Keratinocyte (primary cell): ENCODE measurements around the gene KLF16.

Experiments
- EZH2 ChIP-seq: IDR thresholded peaks from one replicate; pipeline ENCODE4 v1.6.1; 2012; ENCODE audit warnings: inconsistent platforms, mild to moderate bottlenecking, low read length, moderate library complexity
- TF ChIP-seq, protein P1 (sequence below), 3 experiments: IDR thresholded peaks in 1 of 3; conservative IDR thresholded peaks in 1 of 3; optimal IDR thresholded peaks in 1 of 3; 2 replicates in 2 of 3; 3 replicates in 1 of 3; pipeline versions ENCODE3 to v1.5.1; 2011; ENCODE audit warnings: low read length in 3 of 3, mild to moderate bottlenecking in 3 of 3, moderate library complexity in 2 of 3, control low read depth in 1 of 3, inconsistent platforms in 1 of 3; ENCODE audit not compliant: insufficient read depth in 2 of 3; ENCODE audit errors: extremely low read depth in 1 of 3

DNA sequence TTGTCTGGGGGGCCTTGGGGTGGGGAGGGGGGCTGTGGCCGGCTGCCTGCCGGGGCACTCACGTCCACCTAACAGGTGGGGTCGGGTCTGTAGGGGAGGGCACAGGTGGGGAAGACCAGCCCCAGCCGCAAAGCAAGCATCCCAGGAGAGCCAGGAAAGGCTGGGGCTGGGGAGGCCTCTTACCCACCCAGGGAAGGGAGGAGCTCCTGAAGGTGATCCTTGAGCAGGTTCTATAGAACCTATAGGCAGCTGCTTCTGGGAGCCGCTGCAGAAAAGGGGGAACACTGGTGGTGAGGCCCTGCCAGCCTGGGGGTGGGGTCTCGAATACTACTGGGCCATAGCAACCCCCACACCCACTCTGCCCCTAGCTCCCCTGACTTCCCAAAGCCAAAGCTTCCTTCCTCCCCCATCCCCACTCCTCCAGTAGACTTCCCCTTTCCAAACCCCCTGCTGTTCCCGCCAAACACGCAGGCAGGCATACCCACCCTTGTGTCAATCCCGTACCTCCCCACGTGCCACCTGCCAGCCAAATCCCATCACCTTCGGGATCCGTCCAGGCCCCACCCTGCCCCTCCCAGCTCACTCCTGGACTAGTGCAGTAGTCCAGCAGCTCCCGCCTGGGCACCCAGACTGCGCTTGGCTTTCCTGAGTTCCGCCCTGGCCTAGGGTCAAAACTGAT lies 5.6 kb downstream of the KLF16 start:
- TF ChIP-seq, protein P1, sequence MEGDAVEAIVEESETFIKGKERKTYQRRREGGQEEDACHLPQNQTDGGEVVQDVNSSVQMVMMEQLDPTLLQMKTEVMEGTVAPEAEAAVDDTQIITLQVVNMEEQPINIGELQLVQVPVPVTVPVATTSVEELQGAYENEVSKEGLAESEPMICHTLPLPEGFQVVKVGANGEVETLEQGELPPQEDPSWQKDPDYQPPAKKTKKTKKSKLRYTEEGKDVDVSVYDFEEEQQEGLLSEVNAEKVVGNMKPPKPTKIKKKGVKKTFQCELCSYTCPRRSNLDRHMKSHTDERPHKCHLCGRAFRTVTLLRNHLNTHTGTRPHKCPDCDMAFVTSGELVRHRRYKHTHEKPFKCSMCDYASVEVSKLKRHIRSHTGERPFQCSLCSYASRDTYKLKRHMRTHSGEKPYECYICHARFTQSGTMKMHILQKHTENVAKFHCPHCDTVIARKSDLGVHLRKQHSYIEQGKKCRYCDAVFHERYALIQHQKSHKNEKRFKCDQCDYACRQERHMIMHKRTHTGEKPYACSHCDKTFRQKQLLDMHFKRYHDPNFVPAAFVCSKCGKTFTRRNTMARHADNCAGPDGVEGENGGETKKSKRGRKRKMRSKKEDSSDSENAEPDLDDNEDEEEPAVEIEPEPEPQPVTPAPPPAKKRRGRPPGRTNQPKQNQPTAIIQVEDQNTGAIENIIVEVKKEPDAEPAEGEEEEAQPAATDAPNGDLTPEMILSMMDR (optimal IDR thresholded peaks at IDR 0.05 in 1 of 3, IDR thresholded peaks at IDR 0.05 in 1 of 3, conservative IDR thresholded peaks at IDR 0.05 in 1 of 3; ENCODE audit: extremely low read depth in 1 of 3, insufficient read depth in 2 of 3, low read length in 3 of 3) = no peak
- no peak for TF ChIP-seq EZH2
